Measurements from ENCODE around the gene PSMC2. TPM values are rescaled to one million over a fixed set of nuclear protein-coding genes. Genes with fewer than 3 reads are reported as not detected.

Gene PSMC2
- total and polyA plus RNA-seq, 2 of the 4 experiments (the other 2 are of a cell fraction) = 184 to 311 TPM

GRCh38 chr7:103379270-103379975 is 32.0 kb downstream of the PSMC2 start:
- H2AFZ ChIP-seq (replicated peaks; ENCODE audit: low read length, poor library complexity) = no peak overlapping the region
- in situ Hi-C loops (cut with MboI; ENCODE audit: low sequenced_read_pairs) = no loop called here
- H3K79me1 ChIP-seq (ENCODE audit: low read depth in 1 of 2, low read length in 2 of 2) = no peaks in the 10 kb centered on the region
- peaks cover 8% of the 10 kb centered on the region; the same call in 1 of the 2 replicates for H3K9me1 ChIP-seq (ENCODE audit: insufficient read depth, low read length)
- H2AK9ac ChIP-seq (replicated peaks; ENCODE audit: low read depth, low read length, poor library complexity) = no peak overlapping the region
- H3K4me3 ChIP-seq (ENCODE audit: insufficient read depth, low read depth, low read length) = no peak overlapping the region
- no peak overlapping the region for H3K18ac ChIP-seq (ENCODE audit: low read depth, low read length)
- POLR2A ChIA-PET (ENCODE audit: unreplicated experiment) = interaction anchor here (0.6 kb wide), 1 partner anchor 79 kb away, joined by 3 read pairs; no protein-coding TSS in a partner anchor
- DNase-seq (no peak), ATAC-seq (ENCODE audit: low read depth) (no peak)
- H2BK15ac ChIP-seq (ENCODE audit: low read depth, low read length) = no peak overlapping the region
- CTCF ChIA-PET = interaction anchor here (0.6 kb wide), 1 partner anchor 11 kb away, joined by 3 read pairs; no protein-coding TSS in a partner anchor
- H2BK120ac ChIP-seq (ENCODE audit: low read depth, low read length) = no peak overlapping the region
- H3K9me3 ChIP-seq (ENCODE audit: control insufficient read depth, insufficient read depth, low read length) = no peaks in the 10 kb centered on the region
- no CpG with 5 or more reads among the region's 3 CpGs for WGBS, 2 experiments (ENCODE audit: extremely low coverage in 2 of 2, insufficient read length in 1 of 2)
- H3K36me3 ChIP-seq (ENCODE audit: control insufficient read depth, insufficient read depth, low read length) = no peaks in the 10 kb centered on the region
- H3K23ac ChIP-seq (ENCODE audit: low read depth, low read length) = no peak overlapping the region
- no peak overlapping the region for H2AK5ac ChIP-seq (ENCODE audit: low read depth, low read length)
- H3K4me1 ChIP-seq (ENCODE audit: control insufficient read depth, insufficient read depth, low read length) = no peaks in the 10 kb centered on the region; the same call in 1 of the 2 replicates
- no peak overlapping the region for H4K91ac ChIP-seq (ENCODE audit: insufficient read depth, low read depth, low read length)
- H3K4ac ChIP-seq (ENCODE audit: low read depth, low read length) = no peak overlapping the region
- dilution Hi-C loops (cut with HindIII; ENCODE audit: low sequenced_read_pairs, unreplicated experiment) = no loop called here
- no TSS peak for BruUV-seq (replicated peaks)
- no peak overlapping the region for H4K5ac ChIP-seq (ENCODE audit: low read depth, low read length)
- H4K20me1 ChIP-seq (ENCODE audit: insufficient read depth, low read length) = no peaks in the 10 kb centered on the region
- H3K27ac ChIP-seq (ENCODE audit: insufficient read depth, low read length) = no peak overlapping the region
- no peak overlapping the region for H3K9ac ChIP-seq (ENCODE audit: low read depth, low read length)
- no peak overlapping the region for H3K14ac ChIP-seq (replicated peaks; ENCODE audit: low read depth, low read length)
- no peak overlapping the region for H4K8ac ChIP-seq (ENCODE audit: low read depth in 2 of 2, low read length in 2 of 2)
- intact Hi-C loops (cut with micrococcal nuclease) = loop anchor here (5.0 kb wide), 1 partner anchor 38 kb away; no protein-coding TSS in a partner anchor
- H3K4me2 ChIP-seq (ENCODE audit: low read depth, low read length) = no peak overlapping the region
- no peak overlapping the region for H3K56ac ChIP-seq (ENCODE audit: extremely low read depth, insufficient read depth, low read length)
- no peak overlapping the region for H2BK20ac ChIP-seq (ENCODE audit: low read depth, low read length)
- no peak overlapping the region for H2BK5ac ChIP-seq (ENCODE audit: low read depth, low read length, poor library complexity, severe bottlenecking)
- peaks cover 7% of the 10 kb centered on the region for H3K27me3 ChIP-seq (ENCODE audit: control insufficient read depth, insufficient read depth, low read length)
- TF ChIP-seq POLR2A (IDR thresholded peaks at IDR 0.05; ENCODE audit: low read depth, low read length) (no peak), RAD21 (IDR thresholded peaks at IDR 0.05; ENCODE audit: low read length) (no peak), BHLHE40 (IDR thresholded peaks at IDR 0.05; ENCODE audit: low read depth, low read length) (no peak), SMC3 (IDR thresholded peaks at IDR 0.05; ENCODE audit: low read depth, low read length) (no peak), MAFK (IDR thresholded peaks at IDR 0.05; ENCODE audit: low read depth, low read length) (no peak), CHD1 (IDR thresholded peaks at IDR 0.05; ENCODE audit: low read depth, low read length) (no peak), RFX5 (IDR thresholded peaks at IDR 0.05; ENCODE audit: low read depth, low read length) (no peak), MAZ (IDR thresholded peaks at IDR 0.05; ENCODE audit: borderline replicate concordance, low read depth, low read length) (no peak), FOS (IDR thresholded peaks at IDR 0.05; ENCODE audit: low read depth, low read length) (no peak), MXI1 (IDR thresholded peaks at IDR 0.05; ENCODE audit: borderline replicate concordance, low read depth, low read length) (no peak), CEBPB (IDR thresholded peaks at IDR 0.05; ENCODE audit: low read depth, low read length) (no peak), RCOR1 (IDR thresholded peaks at IDR 0.05; ENCODE audit: insufficient replicate concordance, low read length) (no peak)
- TF ChIP-seq, protein P1, sequence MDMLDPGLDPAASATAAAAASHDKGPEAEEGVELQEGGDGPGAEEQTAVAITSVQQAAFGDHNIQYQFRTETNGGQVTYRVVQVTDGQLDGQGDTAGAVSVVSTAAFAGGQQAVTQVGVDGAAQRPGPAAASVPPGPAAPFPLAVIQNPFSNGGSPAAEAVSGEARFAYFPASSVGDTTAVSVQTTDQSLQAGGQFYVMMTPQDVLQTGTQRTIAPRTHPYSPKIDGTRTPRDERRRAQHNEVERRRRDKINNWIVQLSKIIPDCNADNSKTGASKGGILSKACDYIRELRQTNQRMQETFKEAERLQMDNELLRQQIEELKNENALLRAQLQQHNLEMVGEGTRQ (IDR thresholded peaks at IDR 0.05; ENCODE audit: low read depth, low read length) = no peak
- TF ChIP-seq, protein P2, sequence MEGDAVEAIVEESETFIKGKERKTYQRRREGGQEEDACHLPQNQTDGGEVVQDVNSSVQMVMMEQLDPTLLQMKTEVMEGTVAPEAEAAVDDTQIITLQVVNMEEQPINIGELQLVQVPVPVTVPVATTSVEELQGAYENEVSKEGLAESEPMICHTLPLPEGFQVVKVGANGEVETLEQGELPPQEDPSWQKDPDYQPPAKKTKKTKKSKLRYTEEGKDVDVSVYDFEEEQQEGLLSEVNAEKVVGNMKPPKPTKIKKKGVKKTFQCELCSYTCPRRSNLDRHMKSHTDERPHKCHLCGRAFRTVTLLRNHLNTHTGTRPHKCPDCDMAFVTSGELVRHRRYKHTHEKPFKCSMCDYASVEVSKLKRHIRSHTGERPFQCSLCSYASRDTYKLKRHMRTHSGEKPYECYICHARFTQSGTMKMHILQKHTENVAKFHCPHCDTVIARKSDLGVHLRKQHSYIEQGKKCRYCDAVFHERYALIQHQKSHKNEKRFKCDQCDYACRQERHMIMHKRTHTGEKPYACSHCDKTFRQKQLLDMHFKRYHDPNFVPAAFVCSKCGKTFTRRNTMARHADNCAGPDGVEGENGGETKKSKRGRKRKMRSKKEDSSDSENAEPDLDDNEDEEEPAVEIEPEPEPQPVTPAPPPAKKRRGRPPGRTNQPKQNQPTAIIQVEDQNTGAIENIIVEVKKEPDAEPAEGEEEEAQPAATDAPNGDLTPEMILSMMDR (conservative IDR thresholded peaks at IDR 0.05; ENCODE audit: low read depth, low read length) = no peak
- TF ChIP-seq, protein P3, sequence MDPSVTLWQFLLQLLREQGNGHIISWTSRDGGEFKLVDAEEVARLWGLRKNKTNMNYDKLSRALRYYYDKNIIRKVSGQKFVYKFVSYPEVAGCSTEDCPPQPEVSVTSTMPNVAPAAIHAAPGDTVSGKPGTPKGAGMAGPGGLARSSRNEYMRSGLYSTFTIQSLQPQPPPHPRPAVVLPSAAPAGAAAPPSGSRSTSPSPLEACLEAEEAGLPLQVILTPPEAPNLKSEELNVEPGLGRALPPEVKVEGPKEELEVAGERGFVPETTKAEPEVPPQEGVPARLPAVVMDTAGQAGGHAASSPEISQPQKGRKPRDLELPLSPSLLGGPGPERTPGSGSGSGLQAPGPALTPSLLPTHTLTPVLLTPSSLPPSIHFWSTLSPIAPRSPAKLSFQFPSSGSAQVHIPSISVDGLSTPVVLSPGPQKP (IDR thresholded peaks at IDR 0.05; ENCODE audit: borderline replicate concordance, low read depth, low read length) = no peak

Measured in IMR-90 (cell line).